Activated T-helper 17 cell treated with anti-CD3 and anti-CD28 coated beads, Interleukin-2, amount 50 U/mL, for 72 hours (primary cell): ENCODE results near the gene LRWD1. TPM values are rescaled to one million over a fixed set of nuclear protein-coding genes. Genes with fewer than 3 reads are reported as not detected.
"Not testable (repeated sequence)": the region's sequence is repeated elsewhere in the genome, so short reads cannot be mapped to it uniquely, and the experiment has no call there.

ENCODE experiments used
- ATAC-seq: fragments of 150-1000 bp; cut with Tn5 transposase; replicated peaks from 2 replicates; pipeline ENCODE4 v1.10.0; 2021; ENCODE audit warnings: mild to moderate bottlenecking, moderate library complexity
- H3K27ac Mint-ChIP-seq: one replicate; pipeline ENCODE4 v1.8.0; 2022; ENCODE audit warnings: mixed read lengths
- H3K27me3 Mint-ChIP-seq: one replicate; pipeline ENCODE4 v1.8.0; 2022; ENCODE audit warnings: mixed read lengths
- H3K36me3 Mint-ChIP-seq: one replicate; pipeline ENCODE4 v1.8.0; 2022; ENCODE audit warnings: low read depth, mild to moderate bottlenecking, mixed read lengths
- H3K4me1 Mint-ChIP-seq: one replicate; pipeline ENCODE4 v1.8.0; 2022; ENCODE audit warnings: mixed read lengths
- H3K4me3 Mint-ChIP-seq: one replicate; pipeline ENCODE4 v1.8.0; 2022; ENCODE audit warnings: mild to moderate bottlenecking, mixed read lengths
- H3K9me3 Mint-ChIP-seq: one replicate; pipeline ENCODE4 v1.8.0; 2022; ENCODE audit warnings: mixed read lengths
- total RNA-seq, 2 donors: library from RNA; stranded (reverse); gene quantifications; one replicate each; pipeline ENCODE4 v1.2.3, GENCODE V29; 2022

LRWD1 gene
- total RNA-seq, 2 donors from 2014 or later, result 14.8 to 20.6 TPM

DNA sequence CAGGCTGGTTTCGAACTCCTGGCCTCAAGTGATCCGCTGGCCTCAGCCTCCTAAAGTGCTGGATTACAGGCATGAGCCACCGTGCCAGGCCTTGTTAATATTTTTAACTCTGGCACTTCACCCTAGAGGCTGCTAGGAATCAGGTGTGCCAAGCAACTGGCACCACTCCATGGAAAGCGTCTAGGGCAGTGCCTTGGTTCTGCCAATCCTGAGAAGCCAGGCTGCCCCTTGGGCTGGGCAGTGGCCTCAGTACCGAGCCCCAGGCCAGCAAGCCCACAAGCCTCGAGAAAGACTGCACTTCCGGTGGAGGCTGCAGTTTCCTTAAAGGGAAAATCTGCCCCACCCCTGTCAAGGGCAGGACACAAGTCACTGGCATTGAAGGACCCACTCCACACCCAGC is 11.5 kb upstream of the LRWD1 start:
- Mint-ChIP-seq H3K9me3 (no peaks in the 10 kb centered on the region), H3K4me1 (no peaks in the 10 kb centered on the region), H3K4me3 (no peak overlapping the region), H3K36me3 (peaks cover 27% of the 10 kb centered on the region), H3K27ac (no peak overlapping the region), H3K27me3 (no peaks in the 10 kb centered on the region)
- no peak for ATAC-seq

DNA sequence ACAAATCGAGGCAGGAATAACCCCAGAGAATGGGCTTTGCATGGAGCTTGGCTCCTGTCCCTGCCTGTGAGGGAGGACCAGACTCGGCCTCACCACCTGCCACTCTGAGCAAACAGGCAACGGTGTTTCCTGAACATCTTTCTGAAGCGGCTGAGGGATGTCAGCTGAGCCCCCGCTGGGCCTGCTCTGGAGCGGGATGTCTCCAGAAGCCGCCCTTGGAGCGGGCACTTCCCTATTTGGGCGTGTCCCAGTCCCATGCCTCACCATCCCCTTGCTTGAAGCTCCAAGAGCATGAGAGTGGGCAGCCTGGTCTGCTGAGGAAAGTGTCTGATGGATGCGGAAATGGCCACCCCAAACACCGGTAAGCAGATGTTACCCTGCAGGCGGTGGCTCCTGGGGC is 10.3 kb upstream of the LRWD1 start:
- Mint-ChIP-seq H3K27ac (no peak overlapping the region), H3K27me3 (no peaks in the 10 kb centered on the region), H3K9me3 (no peaks in the 10 kb centered on the region), H3K4me3 (no peak overlapping the region), H3K36me3 (peaks cover 29% of the 10 kb centered on the region), H3K4me1 (no peaks in the 10 kb centered on the region)
- no peak for ATAC-seq

DNA sequence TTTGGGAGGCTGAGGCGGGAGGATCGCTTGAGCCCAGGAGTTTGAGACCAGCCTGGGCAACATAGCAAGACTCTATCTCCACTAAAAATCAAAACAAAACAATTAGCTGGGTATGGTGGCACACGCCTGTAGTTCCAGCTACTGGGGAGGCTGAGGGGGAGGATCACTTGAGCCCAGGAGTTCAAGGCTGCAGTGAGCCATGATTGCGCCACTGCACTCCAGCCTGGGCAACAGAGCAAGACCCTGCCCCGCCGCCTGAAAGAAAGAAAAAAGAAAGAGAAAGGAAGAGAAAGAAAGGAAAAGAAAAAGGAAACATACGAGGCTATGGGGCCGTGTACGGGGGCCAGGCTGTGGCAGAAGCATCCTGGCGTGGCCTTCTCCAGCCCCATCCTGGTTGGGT is 9.9 kb upstream of the LRWD1 start:
- not testable (repeated sequence) for H3K27ac Mint-ChIP-seq

DNA sequence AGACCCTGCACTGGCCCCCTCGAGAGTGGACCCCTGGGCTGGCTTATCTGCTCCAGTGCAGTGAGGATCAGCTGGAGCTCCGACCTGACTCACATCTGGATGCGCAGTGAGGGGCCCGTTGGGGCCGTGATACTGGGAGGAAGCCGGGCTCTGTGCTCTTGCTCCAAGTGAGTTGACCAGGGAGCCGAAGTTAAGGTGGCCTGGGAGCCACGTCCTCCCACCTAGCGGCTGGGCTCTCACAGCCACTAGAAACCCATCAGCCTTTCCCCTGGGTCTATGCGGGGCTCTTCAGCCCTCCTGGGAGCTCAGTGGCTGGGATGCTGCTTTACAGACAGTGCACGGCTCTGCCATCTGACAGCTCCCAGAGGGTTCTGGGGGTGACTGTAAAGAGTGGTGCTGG is 9.2 kb upstream of the LRWD1 start:
- H3K4me3 Mint-ChIP-seq, result no peak overlapping the region
- H3K27me3 Mint-ChIP-seq, result no peaks in the 10 kb centered on the region
- ATAC-seq, result no peak
- H3K36me3 Mint-ChIP-seq, result peaks cover 29% of the 10 kb centered on the region
- no peaks in the 10 kb centered on the region for H3K4me1 Mint-ChIP-seq
- H3K27ac Mint-ChIP-seq, result no peak overlapping the region
- H3K9me3 Mint-ChIP-seq, result no peaks in the 10 kb centered on the region

More for the DNA sequence above, 9.9 kb upstream of the LRWD1 start:
- H3K9me3 Mint-ChIP-seq, H3K27me3 Mint-ChIP-seq, H3K4me3 Mint-ChIP-seq, H3K4me1 Mint-ChIP-seq, ATAC-seq: not testable (repeated sequence)
- H3K36me3 Mint-ChIP-seq, result peaks cover 29% of the 10 kb centered on the region

DNA sequence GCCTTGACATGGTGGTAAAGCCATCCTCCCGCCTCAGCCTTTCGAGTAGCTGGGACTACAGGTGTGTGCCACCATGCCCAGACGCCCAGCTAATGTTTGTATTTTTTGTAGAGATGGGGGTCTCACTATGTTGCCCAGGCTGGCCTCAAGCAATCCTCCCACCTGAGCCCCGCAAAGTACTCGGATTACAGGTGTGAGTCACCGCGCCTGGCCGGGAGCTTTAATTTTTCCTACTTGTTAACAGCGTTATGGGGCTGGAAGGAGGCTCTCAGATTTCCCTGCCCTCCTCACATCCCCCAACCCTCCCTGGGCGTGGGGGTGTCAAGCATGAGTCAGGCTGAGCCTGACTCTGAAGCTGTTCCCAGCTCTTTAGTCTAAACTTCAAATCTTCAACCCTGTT is 8.5 kb upstream of the LRWD1 start:
- peaks cover 29% of the 10 kb centered on the region for H3K36me3 Mint-ChIP-seq
- no peak overlapping the region for H3K4me3 Mint-ChIP-seq
- H3K9me3 Mint-ChIP-seq, result no peaks in the 10 kb centered on the region
- H3K27me3 Mint-ChIP-seq, result no peaks in the 10 kb centered on the region
- H3K27ac Mint-ChIP-seq, result no peak overlapping the region
- no peaks in the 10 kb centered on the region for H3K4me1 Mint-ChIP-seq
- no peak for ATAC-seq

DNA sequence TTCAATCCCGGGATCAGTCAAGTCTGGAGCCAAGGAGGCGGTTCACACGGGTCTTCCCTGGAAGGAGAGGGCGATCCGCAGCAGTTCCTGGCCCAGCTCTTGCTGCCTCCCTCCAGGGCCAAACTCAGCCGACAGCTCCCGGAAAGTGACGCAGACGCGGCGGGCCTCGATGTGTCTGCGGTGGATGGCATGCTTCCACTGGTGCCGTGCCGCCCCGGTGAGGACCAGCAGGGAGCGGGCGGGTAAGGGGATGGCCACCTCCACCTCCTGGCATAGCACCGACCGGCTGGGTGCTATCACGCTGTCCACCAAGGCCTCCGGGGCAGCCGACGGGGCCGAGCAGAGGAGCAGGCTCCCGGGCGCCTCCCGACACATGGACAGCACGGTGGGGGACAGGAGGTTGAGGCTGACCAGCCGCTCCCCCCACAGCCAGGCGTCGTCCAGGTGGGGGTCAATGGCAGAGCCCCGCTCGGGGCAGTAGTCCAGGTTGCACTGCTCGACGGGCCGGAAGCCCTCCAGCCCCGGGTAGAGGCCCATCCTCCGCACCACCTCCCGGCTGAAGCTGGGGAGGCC is 7.3 kb upstream of the LRWD1 start:
- no peak for ATAC-seq
- H3K27ac Mint-ChIP-seq, result no peak overlapping the region
- peaks cover under 1% of the 10 kb centered on the region for H3K4me1 Mint-ChIP-seq
- no peaks in the 10 kb centered on the region for H3K9me3 Mint-ChIP-seq
- H3K4me3 Mint-ChIP-seq, result no peak overlapping the region
- peaks cover 29% of the 10 kb centered on the region for H3K36me3 Mint-ChIP-seq
- no peaks in the 10 kb centered on the region for H3K27me3 Mint-ChIP-seq

DNA sequence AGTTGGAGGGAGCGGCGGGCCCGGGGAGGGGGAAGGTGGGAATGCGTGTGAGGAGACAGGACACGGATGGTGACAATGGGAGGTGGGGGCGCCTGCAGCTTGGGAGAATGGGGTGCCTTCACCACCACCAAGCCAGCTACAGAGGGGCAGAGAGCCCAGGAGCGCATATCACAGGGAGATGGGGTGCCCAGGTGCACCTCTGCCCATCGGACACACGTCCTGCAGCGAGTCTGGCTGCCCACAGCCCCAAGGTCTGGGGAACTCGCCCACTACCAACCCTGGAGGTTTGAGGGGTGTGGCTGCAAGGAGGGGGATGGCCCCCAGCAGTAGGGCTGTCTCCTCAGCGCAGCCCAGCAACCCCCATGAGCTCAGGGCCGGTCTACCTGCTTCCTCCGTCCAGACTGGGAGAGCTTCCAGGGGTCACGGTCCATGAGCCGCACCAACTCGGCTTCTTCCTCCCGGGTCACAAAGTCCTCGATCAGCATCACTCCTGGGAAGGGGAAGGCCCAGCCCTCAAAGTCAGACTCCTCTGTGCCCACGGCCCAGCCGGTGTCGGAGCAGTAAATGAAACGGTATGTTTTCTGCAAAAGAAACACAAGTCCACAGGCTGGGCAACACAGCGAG is 5.5 kb upstream of the LRWD1 start:
- Mint-ChIP-seq H3K9me3 (no peaks in the 10 kb centered on the region), H3K27ac (no peak overlapping the region), H3K4me3 (no peak overlapping the region), H3K4me1 (peaks cover 12% of the 10 kb centered on the region), H3K36me3 (peaks cover 29% of the 10 kb centered on the region), H3K27me3 (no peaks in the 10 kb centered on the region)
- ATAC-seq, result no peak

DNA sequence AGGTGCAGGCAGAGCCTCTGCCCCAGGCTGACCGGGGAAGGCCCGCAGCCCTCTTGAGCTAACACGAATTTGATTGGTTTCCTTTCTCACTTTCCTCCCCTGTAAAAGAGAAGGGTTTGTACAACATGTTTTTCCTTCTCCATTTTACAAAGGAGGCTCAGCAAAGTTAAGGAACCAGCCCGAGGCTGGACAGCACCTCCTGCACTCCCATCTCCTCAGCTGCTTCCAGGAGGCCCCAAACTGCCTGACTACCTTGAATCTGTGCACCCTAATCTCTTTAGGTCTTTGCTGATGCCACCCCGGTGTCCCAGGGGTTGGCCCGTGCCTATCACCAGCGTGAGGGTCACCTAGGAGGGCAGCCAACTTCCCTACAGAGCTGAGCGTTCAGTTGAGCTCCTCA is 4.3 kb upstream of the LRWD1 start:
- H3K4me3 Mint-ChIP-seq, result no peak overlapping the region
- H3K27ac Mint-ChIP-seq, result no peak overlapping the region
- peaks cover 12% of the 10 kb centered on the region for H3K4me1 Mint-ChIP-seq
- ATAC-seq, result no peak
- no peaks in the 10 kb centered on the region for H3K9me3 Mint-ChIP-seq
- H3K36me3 Mint-ChIP-seq, result peaks cover 29% of the 10 kb centered on the region
- H3K27me3 Mint-ChIP-seq, result no peaks in the 10 kb centered on the region

DNA sequence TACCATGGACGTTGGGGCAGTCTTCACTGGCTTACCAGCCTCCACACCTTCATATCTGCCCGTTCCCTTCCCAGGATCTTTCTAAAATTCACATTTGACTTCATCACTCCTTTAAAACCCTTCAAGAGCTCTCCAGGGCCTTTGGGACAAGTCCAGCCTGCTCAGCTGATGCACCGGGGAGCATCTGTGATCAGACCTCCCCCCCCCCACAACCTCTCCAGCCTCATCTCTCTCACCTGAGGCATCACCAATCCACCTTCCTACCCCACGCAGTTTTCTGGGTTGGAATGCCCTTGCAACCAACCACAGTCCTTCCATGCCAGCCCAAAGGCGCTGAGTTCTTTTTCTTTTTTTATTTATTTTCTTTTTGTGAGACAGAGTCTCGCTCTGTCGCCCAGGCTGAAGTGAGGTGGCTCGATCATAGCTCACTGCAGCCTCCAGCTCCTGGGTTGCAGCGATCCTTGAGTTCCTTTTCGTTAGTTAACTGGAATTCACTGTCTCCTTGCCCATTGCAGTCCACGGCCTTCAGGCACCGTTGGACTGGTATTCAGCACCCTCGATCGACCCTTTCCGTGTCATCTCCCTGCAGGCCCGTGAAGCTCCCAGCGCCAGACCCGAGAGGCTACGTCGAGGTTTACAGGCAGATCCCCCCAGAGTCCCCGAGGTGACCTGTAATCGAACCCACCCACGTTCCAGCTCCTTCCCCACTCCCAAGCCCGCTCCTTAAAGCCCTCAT is 775 bp upstream of the LRWD1 start:
- no peak for ATAC-seq
- no peaks in the 10 kb centered on the region for H3K27me3 Mint-ChIP-seq
- H3K36me3 Mint-ChIP-seq, result peaks cover 1% of the 10 kb centered on the region
- no peaks in the 10 kb centered on the region for H3K9me3 Mint-ChIP-seq
- H3K27ac Mint-ChIP-seq, result peak overlapping the region; percentile 89
- peaks cover 16% of the 10 kb centered on the region for H3K4me1 Mint-ChIP-seq
- peak overlapping the region; percentile 89 for H3K4me3 Mint-ChIP-seq

DNA sequence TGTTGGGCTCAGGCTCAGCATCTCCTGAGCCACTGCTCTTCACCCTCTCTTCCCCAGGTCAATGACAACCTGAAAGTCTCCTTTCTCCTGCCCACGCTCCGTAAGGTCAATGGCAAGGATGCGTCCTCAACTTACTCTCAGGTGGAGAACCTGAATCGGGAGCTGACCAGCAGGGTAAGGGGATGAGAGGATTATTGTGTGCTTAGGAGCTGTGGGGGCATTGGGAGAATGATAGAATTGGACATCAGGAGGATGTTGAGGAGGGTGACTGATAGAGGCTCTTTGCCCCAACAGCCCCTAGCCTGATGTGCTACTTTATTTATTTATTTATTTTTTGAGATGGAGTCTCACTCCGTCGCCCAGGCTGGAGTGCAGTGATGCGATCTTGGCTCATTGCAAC is 1.3 kb downstream of the LRWD1 start:
- H3K4me1 Mint-ChIP-seq, result peaks cover 16% of the 10 kb centered on the region
- H3K9me3 Mint-ChIP-seq, result no peaks in the 10 kb centered on the region
- H3K27ac Mint-ChIP-seq, result no peak overlapping the region
- peak overlapping the region; percentile 89 for H3K4me3 Mint-ChIP-seq
- peaks cover 5% of the 10 kb centered on the region for H3K36me3 Mint-ChIP-seq
- no peak for ATAC-seq
- H3K27me3 Mint-ChIP-seq, result no peaks in the 10 kb centered on the region

DNA sequence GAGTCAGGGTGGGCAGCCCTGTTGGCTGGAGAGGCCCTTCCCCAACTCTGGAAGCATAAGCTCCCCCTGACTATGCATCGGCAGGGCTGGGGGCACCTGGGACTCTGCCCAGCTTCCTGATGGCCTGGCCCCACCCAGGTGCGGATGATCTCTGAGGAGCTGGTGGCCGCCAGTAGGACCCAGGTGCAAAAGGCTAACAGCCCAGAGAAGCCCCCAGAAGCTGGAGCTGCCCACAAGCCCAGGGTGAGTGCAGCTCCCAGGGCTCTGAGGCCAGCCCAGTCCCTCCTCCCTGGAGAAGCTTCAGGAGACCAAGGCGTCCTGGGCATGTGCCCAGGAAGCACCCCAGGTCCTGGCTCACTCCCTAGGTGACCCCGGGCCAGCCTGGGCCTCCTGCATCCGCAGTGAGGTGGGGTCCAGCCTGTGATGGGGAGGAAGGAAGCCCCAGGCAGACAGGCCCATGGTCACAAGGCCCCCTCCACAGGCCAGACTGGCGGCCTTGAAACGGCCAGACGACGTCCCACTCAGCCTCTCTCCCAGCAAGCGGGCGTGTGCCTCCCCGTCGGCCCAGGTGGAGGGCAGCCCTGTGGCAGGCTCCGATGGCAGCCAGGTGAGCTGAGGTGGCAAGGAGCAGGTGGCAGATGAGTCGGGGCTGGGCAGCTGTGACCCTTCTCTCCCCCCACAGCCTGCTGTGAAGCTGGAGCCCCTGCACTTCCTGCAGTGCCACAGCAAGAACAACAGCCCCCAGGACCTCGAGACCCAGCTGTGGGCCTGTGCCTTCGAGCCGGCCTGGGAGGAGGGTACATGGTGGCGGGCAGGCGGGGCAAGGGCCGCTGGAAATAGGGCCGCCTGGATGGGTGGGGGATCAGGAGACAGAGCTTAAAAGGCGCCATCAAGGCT is 3.0 kb downstream of the LRWD1 start:
- Mint-ChIP-seq H3K9me3 (no peaks in the 10 kb centered on the region), H3K4me3 (no peak overlapping the region), H3K4me1 (peaks cover 12% of the 10 kb centered on the region), H3K36me3 (peaks cover 16% of the 10 kb centered on the region), H3K27me3 (no peaks in the 10 kb centered on the region), H3K27ac (no peak overlapping the region)
- no peak for ATAC-seq

DNA sequence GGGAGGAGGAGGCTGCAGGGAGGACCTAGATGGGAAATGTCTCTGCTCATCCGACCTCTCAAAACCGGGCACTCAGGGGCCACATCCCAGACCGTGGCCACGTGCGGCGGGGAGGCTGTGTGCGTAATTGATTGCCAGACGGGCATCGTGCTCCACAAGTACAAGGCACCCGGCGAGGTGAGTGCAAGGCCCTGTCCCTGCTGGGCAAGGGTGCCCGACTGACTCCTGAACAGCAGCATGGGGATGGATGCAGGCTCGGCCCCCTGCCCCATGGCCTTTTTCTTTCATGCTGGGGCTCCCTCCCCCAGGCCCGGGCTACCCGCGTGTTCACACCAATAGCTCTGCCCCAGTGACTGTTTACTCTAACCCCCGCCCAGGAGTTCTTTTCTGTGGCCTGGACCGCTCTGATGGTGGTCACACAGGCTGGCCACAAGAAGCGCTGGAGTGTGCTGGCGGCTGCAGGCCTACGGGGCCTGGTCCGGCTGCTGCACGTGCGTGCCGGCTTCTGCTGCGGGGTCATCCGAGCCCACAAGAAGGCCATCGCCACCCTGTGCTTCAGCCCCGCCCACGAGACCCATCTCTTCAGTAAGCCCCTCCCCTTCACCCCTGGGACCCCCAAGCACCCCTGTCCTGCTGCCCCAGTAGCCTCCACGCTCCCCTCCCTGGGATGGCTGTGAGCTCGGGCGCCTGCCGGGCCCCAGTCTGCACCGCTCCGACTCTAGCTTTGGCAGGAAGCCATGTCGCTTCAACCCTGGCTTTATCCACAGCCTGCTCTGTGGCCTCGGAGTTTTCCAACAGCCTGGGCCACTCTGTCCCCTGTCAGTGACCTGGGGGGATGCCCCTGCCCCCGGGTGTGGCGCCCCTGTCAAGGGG is 3.9 kb downstream of the LRWD1 start:
- Mint-ChIP-seq H3K36me3 (peaks cover 23% of the 10 kb centered on the region), H3K4me1 (peaks cover 9% of the 10 kb centered on the region), H3K27ac (no peak overlapping the region), H3K4me3 (no peak overlapping the region), H3K9me3 (no peaks in the 10 kb centered on the region), H3K27me3 (no peaks in the 10 kb centered on the region)
- no peak for ATAC-seq

DNA sequence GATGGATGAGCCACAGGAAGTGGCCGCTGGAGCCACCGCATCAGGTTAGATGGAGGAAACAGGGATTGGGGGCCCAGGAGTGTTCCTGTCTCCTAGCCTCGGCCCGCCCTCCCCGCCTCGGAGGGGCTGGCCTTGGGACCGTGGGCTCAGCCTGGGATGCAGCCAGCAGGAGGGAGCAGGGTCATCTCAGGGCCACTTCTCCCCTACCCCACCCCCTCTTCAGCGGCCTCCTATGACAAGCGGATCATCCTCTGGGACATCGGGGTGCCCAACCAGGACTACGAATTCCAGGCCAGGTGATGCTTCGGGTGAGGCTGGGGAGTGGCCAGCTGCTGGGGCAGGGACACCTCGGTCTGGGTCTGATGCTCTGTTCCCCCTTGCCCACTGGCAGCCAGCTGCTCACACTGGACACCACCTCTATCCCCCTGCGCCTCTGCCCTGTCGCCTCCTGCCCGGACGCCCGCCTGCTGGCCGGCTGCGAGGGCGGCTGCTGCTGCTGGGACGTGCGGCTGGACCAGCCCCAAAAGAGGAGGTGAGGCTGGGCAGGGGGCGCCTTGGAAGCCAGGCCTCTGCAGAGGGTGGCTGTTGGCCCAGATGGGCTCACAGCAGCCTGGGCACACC is 4.7 kb downstream of the LRWD1 start:
- no peak for ATAC-seq
- H3K36me3 Mint-ChIP-seq, result peaks cover 23% of the 10 kb centered on the region
- H3K4me1 Mint-ChIP-seq, result peaks cover 4% of the 10 kb centered on the region
- H3K9me3 Mint-ChIP-seq, result no peaks in the 10 kb centered on the region
- no peak overlapping the region for H3K27ac Mint-ChIP-seq
- no peak overlapping the region for H3K4me3 Mint-ChIP-seq
- no peaks in the 10 kb centered on the region for H3K27me3 Mint-ChIP-seq
